Small intestine (tissue), 16 donors: ENCODE data around the gene MRPL23. TPM values are rescaled to one million over a fixed set of nuclear protein-coding genes. Genes with fewer than 3 reads are reported as not detected.

Source experiments
- DNase-seq, 2 donors: peaks; one replicate each; pipeline versions ENCODE4 v3.0.0 to v3.0.0-alpha.2; 2013
- FAIRE-seq: peaks from 2 replicates; lab custom pipeline; 2012; peaks lifted over from hg19 to GRCh38; lab: Jason Lieb, UNC
- H3K27ac ChIP-seq, 3 donors: one replicate each; pipeline ENCODE4 v1.5.1; 2013; ENCODE audit warnings: low read length in 2 of 3, mild to moderate bottlenecking in 2 of 3, control low read depth in 1 of 3, inconsistent platforms in 1 of 3, low read depth in 1 of 3, moderate library complexity in 1 of 3
- H3K27me3 ChIP-seq, 3 donors: one replicate each; pipeline ENCODE4 v1.6.1; 2013; ENCODE audit warnings: low read length in 3 of 3, inconsistent platforms in 1 of 3; ENCODE audit not compliant: control insufficient read depth in 3 of 3, insufficient read depth in 3 of 3
- H3K36me3 ChIP-seq, 3 donors: one replicate each; pipeline ENCODE4 v1.6.1; 2013; ENCODE audit warnings: low read length in 3 of 3, inconsistent platforms in 1 of 3, low read depth in 1 of 3, mild to moderate bottlenecking in 1 of 3, moderate library complexity in 1 of 3; ENCODE audit not compliant: control insufficient read depth in 3 of 3, insufficient read depth in 2 of 3
- H3K4me1 ChIP-seq, 3 donors: one replicate each; pipeline ENCODE4 v1.6.1; 2013; ENCODE audit warnings: low read length in 2 of 3, inconsistent platforms in 1 of 3, low read depth in 1 of 3, mild to moderate bottlenecking in 1 of 3, moderate library complexity in 1 of 3; ENCODE audit not compliant: control insufficient read depth in 3 of 3, insufficient read depth in 2 of 3
- H3K4me3 ChIP-seq, 3 donors: one replicate each; pipeline ENCODE4 v1.5.1; 2013; ENCODE audit warnings: low read length in 3 of 3, control low read depth in 1 of 3, inconsistent platforms in 1 of 3, low read depth in 1 of 3, mild to moderate bottlenecking in 1 of 3, moderate library complexity in 1 of 3
- H3K9me3 ChIP-seq, 2 donors: one replicate each; pipeline ENCODE4 v1.6.1; 2013; ENCODE audit warnings: low read depth in 1 of 2, low read length in 1 of 2; ENCODE audit not compliant: control insufficient read depth in 2 of 2, insufficient read depth in 1 of 2
- WGBS, 3 donors: extraction: QIAGEN DNeasy Blood & Tissue Kit; methylation state at CpG; one replicate each; pipeline ENCODE4 v1.1.7; 2013; 5-methylcytosine and 5-hydroxymethylcytosine counted together
- long read RNA-seq, 10 donors: transcript quantifications; one replicate each; lab custom pipeline, GENCODE V29; 2026
- polyA plus RNA-seq, 4 donors: library from polyadenylated mRNA; stranded (reverse) in 3 of 4; unstranded in 1 of 4; fragments of 200-250 nt in 3 of 4; fragments of 120-200 nt in 1 of 4; gene quantifications; one replicate each; pipeline versions ENCODE4 v1.2.1 to v1.2.3, GENCODE V29; 2013
- donor health status: healthy with polysubstance abuse.
- donor health status: control.
- donor health status: control.
- donor health status: Bipolar disorder and iron deficiency.
- donor health status: healthy.

Gene MRPL23
- polyA plus RNA-seq = 100 to 1,000 TPM in 3 of 4 donors, 10 to 100 TPM in 1; 78.6 to 210 (median 139) TPM
- long read RNA-seq, donor 1, transcript MRPL23-205 (5 exons, 736 nt) = major isoform, 106 of 164 reads
- long read RNA-seq, donor 1, partial matches to known transcripts = 21 of 164 reads
- long read RNA-seq, donor 1, other reads (novel, unspliced or antisense) = 37 of 164 reads
- long read RNA-seq, donor 2, transcript MRPL23-205 (5 exons, 736 nt) = major isoform, 19 of 27 reads
- long read RNA-seq, donor 2, partial matches to known transcripts = 0 of 27 reads
- long read RNA-seq, donor 2, other reads (novel, unspliced or antisense) = 6 of 27 reads
- long read RNA-seq, donor 3, transcript MRPL23-205 (5 exons, 736 nt) = major isoform, 61 of 2,101 reads
- long read RNA-seq, donor 3, partial matches to known transcripts = 1,913 of 2,101 reads
- long read RNA-seq, donor 3, other reads (novel, unspliced or antisense) = 126 of 2,101 reads
- long read RNA-seq, donor 4, partial matches to known transcripts = 0 of 1 reads
- long read RNA-seq, donor 4, other reads (novel, unspliced or antisense) = 0 of 1 reads
- long read RNA-seq, donor 5, transcript MRPL23-205 (5 exons, 736 nt) = major isoform, 16 of 39 reads
- long read RNA-seq, donor 5, partial matches to known transcripts = 9 of 39 reads
- long read RNA-seq, donor 5, other reads (novel, unspliced or antisense) = 13 of 39 reads
- long read RNA-seq, donor 6, transcript MRPL23-205 (5 exons, 736 nt) = major isoform, 32 of 51 reads
- long read RNA-seq, donor 6, partial matches to known transcripts = 0 of 51 reads
- long read RNA-seq, donor 6, other reads (novel, unspliced or antisense) = 19 of 51 reads
- long read RNA-seq, donor 7 = 0 reads
- long read RNA-seq, donor 8, partial matches to known transcripts = 0 of 7 reads
- long read RNA-seq, donor 8, other reads (novel, unspliced or antisense) = 5 of 7 reads
- long read RNA-seq, donor 9, transcript MRPL23-205 (5 exons, 736 nt) = major isoform, 13 of 560 reads
- long read RNA-seq, donor 9, partial matches to known transcripts = 297 of 560 reads
- long read RNA-seq, donor 9, other reads (novel, unspliced or antisense) = 250 of 560 reads
- long read RNA-seq, donor 10, transcript MRPL23-205 (5 exons, 736 nt) = major isoform, 43 of 56 reads
- long read RNA-seq, donor 10, partial matches to known transcripts = 8 of 56 reads
- long read RNA-seq, donor 10, other reads (novel, unspliced or antisense) = 5 of 56 reads

DNA sequence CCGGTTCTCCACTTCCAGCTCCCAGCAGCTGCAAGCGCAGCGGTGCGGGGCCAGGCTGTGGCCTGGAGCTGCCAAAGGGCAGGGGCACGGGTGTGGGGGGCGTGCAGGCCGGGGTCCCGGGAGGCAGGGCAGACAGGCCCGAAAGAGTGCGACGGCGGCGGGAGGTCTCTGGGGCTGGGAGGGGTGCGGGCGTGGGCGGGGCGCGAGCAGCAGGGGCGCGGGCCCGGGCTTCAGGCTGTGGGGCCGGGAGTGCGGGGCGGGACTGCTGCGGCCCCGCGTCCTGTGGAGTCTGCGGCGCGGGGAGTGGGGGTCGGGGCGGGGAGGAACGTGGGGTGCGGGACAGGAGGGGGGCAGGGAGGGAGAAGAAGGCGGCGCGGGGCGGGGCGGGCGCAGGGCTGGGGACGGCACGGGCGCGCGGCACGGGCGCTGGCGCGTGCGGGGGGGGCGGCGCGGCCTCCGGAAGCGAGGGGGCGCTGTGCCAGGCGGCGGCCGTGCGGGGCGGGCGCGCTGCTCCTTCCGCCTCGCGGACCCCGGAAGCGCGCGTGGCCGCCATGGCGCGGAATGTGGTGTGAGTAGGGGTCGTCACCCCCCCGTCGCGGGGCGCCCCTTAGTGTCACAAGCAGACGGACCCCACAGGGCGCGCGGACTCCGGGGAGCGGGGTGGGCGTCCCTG, at the start of gene MRPL23:
Gene MRPL23, plus strand, starts transcription at position 521 of the 673 bp plus-strand sequence. Its CDS starts 31 bp downstream, at position 552.
- Histone ChIP-seq H3K36me3 (no peaks in the 10 kb centered on the region), H3K4me3 (no peak within 1 kb of the TSS), H3K27me3 (no peaks in the 10 kb centered on the region), H3K9me3 (no peaks in the 10 kb centered on the region), H3K4me1 (no peaks in the 10 kb centered on the region), H3K27ac (no peak within 1 kb of the TSS)
- WGBS, 3 donors = no CpG with 5 or more reads among the region's 85 CpGs
- DNase-seq (no peak), FAIRE-seq (no peak)

DNA sequence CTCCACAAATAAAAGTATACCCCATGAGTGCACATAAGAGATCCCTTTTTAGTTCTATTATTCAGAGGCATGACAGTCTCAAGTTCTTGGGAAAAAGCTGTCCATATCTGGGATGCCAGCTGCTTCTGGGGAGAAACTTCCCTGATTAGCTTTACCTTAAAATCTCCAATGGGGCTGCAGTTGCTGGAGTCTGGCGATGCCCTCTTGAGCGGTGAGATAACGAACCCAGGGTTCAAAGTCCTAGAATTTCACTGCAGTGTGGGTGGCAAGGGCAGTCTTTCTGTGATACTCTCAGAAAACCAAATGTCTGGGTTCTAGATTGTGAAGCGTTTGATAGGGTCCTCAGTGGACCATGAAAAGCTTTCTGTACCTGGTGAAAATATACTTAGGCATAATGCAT, 48.0 kb upstream of the MRPL23 start:
- H3K27me3 ChIP-seq = peaks cover 0 to 2% (median 0%) of the 10 kb centered on the region in 3 donors
- DNase-seq (peak; percentile 61 to 62), FAIRE-seq (no peak)
- H3K9me3 ChIP-seq = no peaks in the 10 kb centered on the region
- WGBS, 3 donors = 13 to 63% (median 35%) methylated on average over 4 of the region's 4 CpGs
- no peak overlapping the region for H3K4me3 ChIP-seq
- H3K27ac ChIP-seq = no peak overlapping the region
- no peaks in the 10 kb centered on the region for H3K36me3 ChIP-seq
- H3K4me1 ChIP-seq = peaks cover 0 to 9% (median 0%) of the 10 kb centered on the region in 3 donors

DNA sequence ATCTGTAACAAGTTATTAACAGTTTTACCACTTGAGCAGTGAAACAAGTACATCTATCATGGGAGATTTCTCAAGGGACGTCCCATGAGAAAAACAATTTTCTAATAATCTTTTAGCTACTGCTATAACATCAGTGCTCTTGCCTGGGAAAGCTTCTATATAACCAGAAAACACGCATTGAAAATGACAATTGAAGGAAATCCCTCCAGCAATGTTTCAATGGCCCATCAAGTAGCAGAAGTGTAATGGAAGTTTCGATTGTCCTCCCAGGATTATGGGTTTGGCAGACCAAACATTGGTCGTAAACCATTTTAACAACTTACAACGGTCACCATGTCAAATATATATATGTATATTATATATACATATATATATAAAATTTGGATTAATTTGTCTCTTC, 47.4 kb upstream of the MRPL23 start:
- no peaks in the 10 kb centered on the region for H3K36me3 ChIP-seq
- DNase-seq (no peak), FAIRE-seq (no peak)
- peaks cover 0 to 9% (median 0%) of the 10 kb centered on the region in 3 donors for H3K4me1 ChIP-seq
- WGBS, 3 donors = 83 to 88% (median 85%) methylated on average over 5 of the region's 5 CpGs
- no peak overlapping the region for H3K4me3 ChIP-seq
- H3K27ac ChIP-seq = no peak overlapping the region
- H3K9me3 ChIP-seq = no peaks in the 10 kb centered on the region
- peaks cover 0 to 2% (median 0%) of the 10 kb centered on the region in 3 donors for H3K27me3 ChIP-seq

DNA sequence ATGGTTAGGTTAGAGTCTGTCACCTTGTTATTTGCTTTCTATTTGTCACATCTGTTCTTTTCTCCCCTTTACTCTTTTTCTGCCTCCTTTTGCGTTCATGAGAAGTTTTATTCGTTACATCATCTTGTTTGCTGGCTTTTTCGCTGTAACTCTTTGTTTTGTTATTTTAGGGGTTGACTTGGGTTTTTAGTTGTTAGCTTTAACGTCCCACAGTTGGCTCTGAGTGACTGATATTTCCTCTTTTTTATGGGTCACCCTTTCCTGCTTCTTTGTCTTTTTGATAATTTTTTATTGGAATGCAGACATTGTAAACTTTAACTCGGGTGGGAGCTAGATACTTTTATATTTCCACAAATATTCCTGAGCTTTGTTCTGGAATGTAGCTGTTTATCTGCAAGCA, 41.0 kb upstream of the MRPL23 start:
- 39 to 43% (median 42%) methylated on average over 5 of the region's 5 CpGs for WGBS, 3 donors
- H3K27me3 ChIP-seq = peaks cover 0 to 2% (median 0%) of the 10 kb centered on the region in 3 donors
- H3K9me3 ChIP-seq = no peaks in the 10 kb centered on the region
- no peak overlapping the region for H3K4me3 ChIP-seq
- no peak for DNase-seq
- peaks cover 0 to 8% (median 0%) of the 10 kb centered on the region in 3 donors for H3K4me1 ChIP-seq
- H3K27ac ChIP-seq = peak overlapping the region in 1 of 3 donors; percentile 32
- H3K36me3 ChIP-seq = no peaks in the 10 kb centered on the region
- FAIRE-seq = no peak

DNA sequence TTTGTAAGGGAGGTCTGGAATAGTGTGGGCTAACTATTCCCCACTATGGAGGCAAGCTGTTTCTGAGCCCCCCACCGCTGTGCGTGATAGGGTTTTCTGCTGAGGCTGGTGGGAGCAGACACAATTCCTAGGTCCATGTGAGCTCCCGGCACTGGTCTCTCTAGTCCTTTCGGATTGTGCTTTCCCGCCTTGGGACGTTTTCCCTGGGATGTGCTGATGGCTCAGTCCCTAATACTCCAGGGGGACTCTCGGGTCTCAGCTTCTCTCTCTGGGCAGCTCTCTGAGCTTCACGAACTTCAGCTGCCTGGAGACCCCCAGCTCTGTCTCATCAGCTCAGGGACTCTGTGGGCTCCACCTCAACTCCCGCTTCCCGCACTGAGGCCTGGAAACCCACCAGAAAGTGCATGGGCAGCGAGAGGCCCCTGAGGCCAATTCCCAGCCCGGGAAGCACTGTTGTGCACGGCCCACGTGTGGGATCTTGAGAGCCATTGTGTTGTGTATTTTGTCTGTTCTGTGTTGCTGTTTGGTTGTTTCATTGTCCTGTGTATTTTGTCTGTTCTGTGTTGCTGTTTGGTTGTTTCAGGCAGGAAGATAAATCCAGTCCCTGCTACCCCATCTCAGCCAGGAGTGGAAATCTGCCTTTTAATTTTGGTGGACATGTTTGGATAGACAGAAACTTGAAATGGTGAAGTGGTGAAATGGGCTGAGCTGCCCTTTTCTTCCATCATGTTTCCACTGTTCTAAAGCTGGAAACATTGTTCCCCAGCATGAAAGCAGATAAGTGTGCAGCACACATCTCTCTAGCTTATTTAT, 40.3 kb upstream of the MRPL23 start:
- DNase-seq = no peak
- Histone ChIP-seq H3K4me1 (peaks cover 0 to 8% (median 0%) of the 10 kb centered on the region in 3 donors), H3K27me3 (peaks cover 0 to 2% (median 0%) of the 10 kb centered on the region in 3 donors), H3K4me3 (no peak overlapping the region), H3K27ac (peak overlapping the region in 1 of 3 donors; percentile 32), H3K9me3 (no peaks in the 10 kb centered on the region), H3K36me3 (no peaks in the 10 kb centered on the region)
- WGBS, 3 donors = 72 to 84% (median 79%) methylated on average over 14 of the region's 14 CpGs
- no peak for FAIRE-seq

DNA sequence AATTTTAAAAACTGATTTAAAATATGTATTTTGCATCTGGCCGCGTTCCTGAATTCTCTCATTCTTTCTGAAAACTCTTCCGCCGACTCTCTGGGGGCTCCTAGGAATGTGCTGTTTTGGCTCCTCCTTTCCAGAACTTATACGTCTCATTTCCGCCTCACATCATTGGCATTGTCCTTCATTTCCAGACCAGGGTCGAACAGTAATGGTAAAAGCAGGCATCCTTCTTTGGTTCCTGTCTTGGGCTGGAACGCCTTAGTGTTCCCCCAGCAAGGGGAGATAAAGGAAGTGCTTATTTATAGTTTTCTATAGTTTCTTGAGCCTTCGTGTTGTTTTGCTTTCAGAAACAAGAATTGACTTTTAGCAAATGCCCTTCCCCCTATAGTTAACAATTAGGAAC, 38.5 kb upstream of the MRPL23 start:
- FAIRE-seq = no peak

DNA sequence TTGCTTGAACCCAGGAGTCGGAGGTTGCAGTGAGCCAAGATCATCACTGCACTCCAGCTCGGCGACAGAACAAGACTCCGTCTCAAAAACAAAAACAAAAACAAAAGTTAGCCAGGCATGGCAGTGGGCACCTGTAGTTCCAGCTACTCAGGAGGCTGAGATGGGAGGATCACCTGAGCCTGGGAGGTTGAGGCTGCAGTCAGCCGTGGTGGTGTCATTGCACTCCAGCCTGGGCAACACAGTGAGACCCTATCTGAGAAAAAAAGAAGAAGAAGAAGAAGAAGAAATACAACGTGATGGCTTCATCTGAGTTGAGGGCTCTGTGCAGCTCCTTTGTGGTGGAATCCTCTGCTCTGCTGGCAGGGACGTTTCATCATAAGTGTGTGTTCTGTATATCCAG, 37.6 kb upstream of the MRPL23 start:
- H3K4me3 ChIP-seq = no peak overlapping the region
- H3K4me1 ChIP-seq = peaks cover 0 to 8% (median 0%) of the 10 kb centered on the region in 3 donors
- no peaks in the 10 kb centered on the region for H3K9me3 ChIP-seq
- H3K36me3 ChIP-seq = no peaks in the 10 kb centered on the region
- no peak for FAIRE-seq
- 83 to 93% (median 88%) methylated on average over 7 of the region's 7 CpGs for WGBS, 3 donors
- H3K27me3 ChIP-seq = no peaks in the 10 kb centered on the region
- no peak overlapping the region for H3K27ac ChIP-seq
- DNase-seq = no peak

More for the DNA sequence above, 38.5 kb upstream of the MRPL23 start:
- Histone ChIP-seq H3K27ac (peak overlapping the region in 2 of 3 donors; percentile 49 to 59), H3K36me3 (no peaks in the 10 kb centered on the region), H3K9me3 (no peaks in the 10 kb centered on the region), H3K4me1 (peaks cover 0 to 8% (median 0%) of the 10 kb centered on the region in 3 donors), H3K27me3 (peaks cover 0 to 2% (median 0%) of the 10 kb centered on the region in 3 donors), H3K4me3 (no peak overlapping the region)
- DNase-seq = peak in 1 of 2 donors; percentile 23
- 44 to 68% (median 54%) methylated on average over 9 of the region's 9 CpGs for WGBS, 3 donors
